CD4-positive, alpha-beta T cell treated with Interleukin-17A for 1 hour (primary cell): ENCODE measurements around the gene CTIF.

Source experiments
- DNase-seq: peaks from one replicate; pipeline ENCODE4 v3.0.0-alpha.2; 2020

Gene CTIF

DNA sequence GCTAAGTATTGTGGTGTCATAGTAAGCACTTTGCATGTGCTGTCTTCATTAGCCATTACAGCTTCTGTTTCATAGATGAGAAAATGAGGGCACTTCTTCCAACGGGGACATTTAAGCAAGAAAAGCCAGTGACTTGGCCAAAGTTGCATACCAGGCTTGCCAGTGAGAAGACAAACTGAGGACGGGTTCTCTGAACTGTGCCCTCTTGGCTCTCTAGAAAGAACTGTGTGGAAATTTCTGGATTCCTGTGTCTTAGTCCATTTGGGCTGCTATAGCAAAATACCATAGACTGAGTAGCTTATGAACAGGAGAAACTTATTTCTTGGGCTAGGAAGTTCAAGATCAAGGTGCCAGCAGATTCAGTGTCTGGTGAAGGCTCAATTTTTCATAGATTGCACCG, 13.3 kb downstream of the CTIF start:
- no peak for DNase-seq

DNA sequence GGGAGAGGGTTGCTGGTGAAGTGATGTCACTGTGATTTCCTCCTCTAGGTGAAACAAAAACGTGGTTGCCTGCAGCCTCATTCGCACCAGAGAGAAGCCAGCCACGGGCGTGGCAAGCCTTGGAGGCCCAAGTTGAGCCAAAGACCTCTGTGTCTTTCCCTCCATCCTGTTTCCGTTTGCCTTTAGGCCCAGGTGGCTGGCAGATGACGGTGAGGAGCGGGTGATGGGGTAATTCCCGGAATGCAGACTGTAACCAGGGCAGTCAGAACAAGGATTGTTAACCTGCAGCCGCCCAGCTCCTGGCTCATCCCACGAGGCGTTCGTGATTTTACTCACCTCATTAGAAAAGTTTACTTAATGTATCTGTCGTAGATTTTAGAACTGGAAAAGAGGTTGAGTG, 14.4 kb downstream of the CTIF start:
- DNase-seq: no peak

- no peak for DNase-seq
These were observed 16.0 kb downstream of the CTIF start for GRCh38 chr18:48554610-48555400.

GRCh38 chr18:48555465-48555995, 16.7 kb downstream of the CTIF start:
- no peak for DNase-seq

GRCh38 chr18:48557640-48558174, 18.9 kb downstream of the CTIF start:
- DNase-seq: no peak

GRCh38 chr18:48558248-48558647, 19.4 kb downstream of the CTIF start:
- no peak for DNase-seq

- DNase-seq: no peak
These were observed 21.7 kb downstream of the CTIF start for GRCh38 chr18:48560491-48560890.

GRCh38 chr18:48562075-48562474, 23.2 kb downstream of the CTIF start:
- no peak for DNase-seq

GRCh38 chr18:48563027-48563426, 24.2 kb downstream of the CTIF start:
- DNase-seq: no peak

GRCh38 chr18:48564139-48564538, 25.3 kb downstream of the CTIF start:
- no peak for DNase-seq

- no peak for DNase-seq
These were observed 26.3 kb downstream of the CTIF start for GRCh38 chr18:48565105-48565504.

- no peak for DNase-seq
These were observed 27.8 kb downstream of the CTIF start for GRCh38 chr18:48566589-48566988.

GRCh38 chr18:48567388-48567787, 28.6 kb downstream of the CTIF start:
- DNase-seq: no peak

- no peak for DNase-seq
These were observed 30.5 kb downstream of the CTIF start for GRCh38 chr18:48569139-48569914.

GRCh38 chr18:48569915-48570264, 31.1 kb downstream of the CTIF start:
- DNase-seq: no peak

- DNase-seq: no peak
These were observed 31.5 kb downstream of the CTIF start for GRCh38 chr18:48570313-48570712.

DNA sequence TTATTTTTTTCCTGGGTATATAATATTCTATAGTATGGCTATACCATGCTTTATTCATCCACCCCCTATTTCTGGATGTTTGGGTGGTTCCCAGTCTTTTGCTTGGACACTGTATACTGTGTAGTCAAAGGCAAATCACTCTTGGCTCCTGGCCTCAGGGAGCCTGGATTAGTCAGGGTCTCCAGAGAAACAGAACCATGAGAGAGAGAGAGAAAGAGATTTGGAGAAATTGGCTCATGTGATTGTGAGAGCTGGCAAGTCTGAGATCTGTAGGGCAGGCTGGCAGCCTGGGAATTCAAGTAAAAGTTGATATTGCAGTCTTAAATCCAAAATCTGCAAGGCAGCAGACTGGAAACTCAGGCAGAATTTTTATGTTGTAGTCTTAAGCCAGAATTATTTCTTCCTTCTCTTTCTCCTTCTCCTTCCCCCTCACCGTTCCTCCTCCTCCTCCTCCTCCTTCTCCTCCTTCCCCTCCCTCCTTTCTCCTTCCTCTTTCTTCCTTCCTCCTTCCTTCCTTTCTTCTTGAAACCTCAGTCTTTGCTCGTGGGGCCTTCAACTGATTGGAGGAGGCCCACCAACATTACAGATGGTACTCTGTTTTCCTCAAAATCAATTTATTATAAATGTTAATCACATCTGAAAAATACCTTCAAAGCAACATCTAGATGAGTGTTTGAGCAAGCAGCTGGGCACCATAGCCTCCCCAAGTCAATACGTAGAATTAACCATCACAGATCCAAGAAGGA, 33.0 kb downstream of the CTIF start:
- DNase-seq: no peak

- no peak for DNase-seq
These were observed 33.7 kb downstream of the CTIF start for GRCh38 chr18:48572402-48573126.

DNA sequence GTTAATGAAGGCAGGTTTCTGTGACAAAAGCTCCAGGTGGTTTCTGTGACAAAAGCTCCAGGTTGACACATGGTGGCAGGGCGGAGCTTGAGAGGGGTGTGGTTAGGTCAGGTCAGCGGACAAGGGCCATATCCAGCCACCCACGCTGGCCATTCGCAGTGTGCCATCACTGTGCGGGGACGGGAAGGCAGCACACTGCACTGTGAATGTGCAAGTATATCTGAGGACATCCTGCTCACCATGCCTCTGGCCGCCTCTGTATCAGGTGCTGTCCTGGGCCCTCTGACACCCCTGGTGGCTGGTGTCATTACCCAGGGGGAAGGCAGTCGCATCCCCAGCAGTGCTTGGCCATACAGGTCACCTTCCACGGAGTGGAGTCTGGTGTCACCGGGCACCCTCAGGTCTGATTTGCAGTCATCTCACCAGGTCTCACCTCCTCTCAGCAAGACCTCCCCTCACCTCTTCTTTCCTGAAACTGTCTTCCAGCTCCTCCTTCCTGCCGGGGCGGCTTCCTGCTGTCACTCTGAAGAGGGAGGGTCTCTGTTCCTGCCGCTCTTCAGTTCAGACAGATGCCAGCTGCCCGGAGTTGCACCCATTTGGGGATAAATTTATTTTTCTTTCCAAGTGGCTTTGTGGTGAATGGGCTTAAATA, 34.9 kb downstream of the CTIF start:
- no peak for DNase-seq

DNA sequence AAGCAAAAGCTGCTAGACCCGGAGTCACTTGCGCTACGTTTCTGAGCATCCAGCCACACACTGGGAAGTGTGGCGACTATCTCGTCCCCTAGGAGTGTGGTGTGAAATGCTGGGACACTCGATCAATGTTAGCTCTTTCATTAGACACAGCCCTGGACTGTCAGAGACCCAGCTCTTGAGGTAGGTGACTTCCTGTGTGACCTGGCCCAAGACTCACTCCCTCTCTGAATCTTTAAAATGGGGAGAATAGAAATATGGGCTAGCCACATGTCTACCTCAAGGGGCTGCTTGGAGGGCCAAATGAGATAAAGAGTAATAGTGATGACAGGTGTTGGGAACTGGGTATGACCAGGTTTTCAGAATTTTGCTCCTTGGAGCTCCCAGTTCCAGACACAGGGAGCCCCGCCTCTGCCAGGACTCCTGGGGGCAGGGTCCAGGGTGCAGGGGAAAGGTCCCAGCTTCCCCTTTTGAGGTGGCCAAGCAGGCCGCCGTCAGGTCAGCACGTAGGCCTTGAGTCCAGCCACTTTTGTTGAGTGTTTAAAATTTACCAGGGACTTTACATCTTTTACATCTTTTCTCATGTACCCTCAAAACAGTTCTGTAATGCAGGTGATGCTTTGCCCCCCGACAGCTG, 36.0 kb downstream of the CTIF start:
- DNase-seq: no peak

DNA sequence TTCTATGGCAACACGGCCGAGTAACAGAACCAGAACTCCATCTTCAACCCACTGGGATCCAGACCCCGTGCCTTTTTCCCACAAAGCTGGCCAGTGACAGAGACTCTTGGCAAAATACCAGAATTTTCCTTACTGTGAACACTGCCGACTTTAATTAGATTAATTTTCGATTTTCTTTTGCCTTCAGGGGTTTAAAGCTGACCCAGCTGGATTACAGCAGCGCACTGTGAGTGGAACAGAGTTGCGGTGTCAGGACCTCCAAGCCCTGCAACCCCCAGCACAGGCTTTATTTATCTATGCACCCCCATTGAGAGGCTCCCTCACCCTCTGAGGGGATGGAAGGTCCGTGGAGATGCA, 36.4 kb downstream of the CTIF start:
- DNase-seq: no peak
